PC-9 (cell line): Measurements from ENCODE around the gene ELOVL5. TPM values are rescaled to one million over a fixed set of nuclear protein-coding genes. Genes with fewer than 3 reads are reported as not detected.

Experiments used
- BruUV-seq: library from RNA; stranded (reverse); fragments of 400-500 nt; replicated peaks from 2 replicates; lab custom pipeline; 2021; lab: Mats Ljungman, UMichigan
- CTCF ChIA-PET: fragments of 300-600 bp; sonication (Branson Sonifier 250); formaldehyde crosslinking; loops from one replicate; lab custom pipeline; 2022; ENCODE audit warnings: antibody characterized with exemption; lab: Charles Lee
- POLR2A ChIA-PET: fragments of 300-600 bp; sonication (Branson Sonifier 250); formaldehyde crosslinking; loops from one replicate; lab custom pipeline; 2022; ENCODE audit warnings: antibody characterized with exemption; ENCODE audit not compliant: unreplicated experiment; lab: Charles Lee
- DNase-seq, 2 experiments: peaks; one replicate each; pipeline versions ENCODE4 v3.0.0 to v3.0.0-alpha.2; 2015 to 2022; ENCODE audit warnings: mixed read lengths in 1 of 2
- H2AFZ ChIP-seq: fragments of 200-600 bp; sonication (generic); 2 replicates; pipeline ENCODE4 v1.8.1; 2017; ENCODE audit warnings: antibody characterized with exemption
- H3F3A ChIP-seq: fragments of 200-600 bp; sonication (generic); 2 replicates; pipeline ENCODE4 v1.8.1; 2017; ENCODE audit warnings: antibody characterized with exemption, mild to moderate bottlenecking, low read depth; ENCODE audit not compliant: insufficient read depth
- H3K27ac ChIP-seq: fragments of 200-600 bp; sonication (generic); 2 replicates; pipeline ENCODE4 v1.6.1; 2016; ENCODE audit warnings: mixed run types
- H3K27me3 ChIP-seq: fragments of 200-600 bp; sonication (generic); 2 replicates; pipeline ENCODE4 v1.6.1; 2016; ENCODE audit warnings: low read depth, mixed run types; ENCODE audit not compliant: insufficient read depth
- H3K36me3 ChIP-seq: fragments of 200-600 bp; sonication (generic); 2 replicates; pipeline ENCODE4 v1.6.1; 2016; ENCODE audit warnings: low read depth, mixed run types
- H3K4me1 ChIP-seq: fragments of 200-600 bp; sonication (generic); replicated peaks from 2 replicates; pipeline ENCODE4 v1.6.1; 2016; ENCODE audit warnings: mixed run types; ENCODE audit not compliant: insufficient read depth
- H3K4me2 ChIP-seq: fragments of 200-600 bp; sonication (generic); 2 replicates; pipeline ENCODE4 v1.6.1; 2017; ENCODE audit warnings: mixed run types
- H3K4me3 ChIP-seq: fragments of 200-600 bp; sonication (generic); 2 replicates; pipeline ENCODE4 v1.6.1; 2016; ENCODE audit warnings: mixed run types
- H3K79me2 ChIP-seq: fragments of 200-600 bp; sonication (generic); 2 replicates; pipeline ENCODE4 v1.6.1; 2017; ENCODE audit warnings: low read depth, mixed run types
- H3K9me2 ChIP-seq: fragments of 200-600 bp; sonication (generic); 2 replicates; pipeline ENCODE4 v1.8.1; 2017; ENCODE audit warnings: mild to moderate bottlenecking; ENCODE audit not compliant: insufficient read depth
- H3K9me3 ChIP-seq: fragments of 200-600 bp; sonication (generic); 2 replicates; pipeline ENCODE4 v1.8.1; 2016; ENCODE audit warnings: low read depth; ENCODE audit not compliant: insufficient read depth
- H4K20me1 ChIP-seq: fragments of 200-600 bp; sonication (generic); 2 replicates; pipeline ENCODE4 v1.8.1; 2017; ENCODE audit not compliant: insufficient read depth
- CTCF ChIP-seq: fragments of 200-600 bp; sonication (generic); conservative IDR thresholded peaks from 2 replicates; pipeline ENCODE4 v1.6.1; 2017; ENCODE audit warnings: mixed run types, antibody characterized with exemption, mild to moderate bottlenecking, moderate library complexity
- EZH2 ChIP-seq: fragments of 200-600 bp; sonication (generic); IDR thresholded peaks from 2 replicates; pipeline ENCODE4 v1.8.0; 2017; ENCODE audit warnings: antibody characterized with exemption, low read depth
- intact Hi-C: fragments of 100-400 bp; cut with micrococcal nuclease; formaldehyde crosslinking; loops from one replicate; pipeline ENCODE4 v1.10.0; 2022; ENCODE audit not compliant: unreplicated experiment
- total RNA-seq: library from RNA; stranded (reverse); gene quantifications from 2 replicates; pipeline ENCODE4 v1.2.3, GENCODE V29; 2021

ELOVL5 gene
- total RNA-seq, 1 experiment from 2014 or later, result 108 TPM

GRCh38 chr6:53312355-53312754 is 36.4 kb downstream of the ELOVL5 start:
- Histone ChIP-seq H3K79me2 (peaks cover 97% of the 10 kb centered on the region), H3K4me2 (no peak overlapping the region), H3K9me2 (no peaks in the 10 kb centered on the region), H3K27me3 (no peaks in the 10 kb centered on the region), H3K9me3 (peaks cover 3% of the 10 kb centered on the region; the same call in 1 of the 2 replicates), H2AFZ (no peak overlapping the region), H4K20me1 (peaks cover 5% of the 10 kb centered on the region; the same call in 1 of the 2 replicates), H3F3A (peaks cover 13% of the 10 kb centered on the region), H3K4me3 (no peak overlapping the region), H3K36me3 (peaks cover 6% of the 10 kb centered on the region), H3K27ac (no peak overlapping the region), H3K4me1 (peaks cover 17% of the 10 kb centered on the region; the same call in 1 of the 2 replicates)
- POLR2A ChIA-PET, result no interaction called here
- no TSS peak for BruUV-seq
- CTCF ChIA-PET, result no interaction called here
- TF ChIP-seq EZH2 (no peak), CTCF (no peak)
- DNase-seq, result no peak
- intact Hi-C loops, result no loop called here

- Histone ChIP-seq H3K4me2 (no peak overlapping the region), H3K27me3 (no peaks in the 10 kb centered on the region), H2AFZ (no peak overlapping the region), H3K9me2 (no peaks in the 10 kb centered on the region), H3K36me3 (peaks cover 6% of the 10 kb centered on the region), H4K20me1 (0 out of 2 replicates have a peak, but pooled peaks cover 5% of the 10 kb centered on the region), H3K79me2 (peaks cover 93% of the 10 kb centered on the region), H3K4me1 (peaks cover 25% of the 10 kb centered on the region; the same call in 1 of the 2 replicates), H3K27ac (no peak overlapping the region), H3K9me3 (peaks cover 3% of the 10 kb centered on the region; the same call in 1 of the 2 replicates), H3F3A (peaks cover 18% of the 10 kb centered on the region), H3K4me3 (no peak overlapping the region)
- no peak for DNase-seq
- ChIA-PET POLR2A (no interaction called here), CTCF (no interaction called here)
- no peak for TF ChIP-seq EZH2
- TF ChIP-seq CTCF, result no peak
- intact Hi-C loops, result no loop called here
- BruUV-seq, result no TSS peak
Measured at GRCh38 chr6:53311586-53311935, 37.2 kb downstream of the ELOVL5 start.

GRCh38 chr6:53310771-53311585 is 37.8 kb downstream of the ELOVL5 start:
- ChIA-PET POLR2A (no interaction called here), CTCF (no interaction called here)
- Histone ChIP-seq H3K36me3 (peaks cover 6% of the 10 kb centered on the region), H3K27ac (no peak overlapping the region), H3F3A (peaks cover 17% of the 10 kb centered on the region), H3K4me3 (no peak overlapping the region), H3K4me2 (no peak overlapping the region), H3K27me3 (no peaks in the 10 kb centered on the region), H3K4me1 (peaks cover 28% of the 10 kb centered on the region; the same call in 1 of the 2 replicates), H3K9me3 (peaks cover 3% of the 10 kb centered on the region; the same call in 1 of the 2 replicates), H4K20me1 (0 out of 2 replicates have a peak, but pooled peaks cover 3% of the 10 kb centered on the region), H3K79me2 (peaks cover 87% of the 10 kb centered on the region), H2AFZ (no peak overlapping the region), H3K9me2 (no peaks in the 10 kb centered on the region)
- DNase-seq, result no peak
- TF ChIP-seq CTCF (no peak), EZH2 (no peak)
- BruUV-seq, result no TSS peak
- intact Hi-C loops, result no loop called here
